H1 (cell line): Measurements from ENCODE around the gene FITM2. TPM values are rescaled to one million over a fixed set of nuclear protein-coding genes. Genes with fewer than 3 reads are reported as not detected.

ENCODE experiments used
- polyA plus RNA-seq, 7 experiments: library from polyadenylated mRNA; depleted of rRNA in 3 of 7; stranded (reverse) in 5 of 7; unstranded in 2 of 7; fragments of >200 nt in 5 of 7; fragments of 200-250 nt in 2 of 7; gene quantifications; 1 replicate in 5 of 7; 2 replicates in 1 of 7; 4 replicates in 1 of 7; pipeline versions ENCODE4 v1.2.1 to v1.2.3, GENCODE V29; 2011 to 2013; ENCODE audit warnings: missing spikeins in 2 of 7, mixed read lengths in 2 of 7
- total RNA-seq: library from RNA; stranded (reverse); fragmentation: NEBNext Ultra II Directional; extraction: Animal tissue kit (Norgen Biotek cat#: 25700); gene quantifications from 2 replicates; pipeline ENCODE4 v1.2.1, GENCODE V29; 2021
- TF ChIP-seq, protein P1 (sequence below), 3 experiments: IDR thresholded peaks; 1 replicate in 2 of 3; 2 replicates in 1 of 3; pipeline versions ENCODE4 v1.5.1 to v1.6.1; 2011; ENCODE audit warnings: low read length in 3 of 3, mild to moderate bottlenecking in 3 of 3, inconsistent platforms in 2 of 3, low read depth in 1 of 3, moderate library complexity in 1 of 3; ENCODE audit not compliant: insufficient read depth in 1 of 3; ENCODE audit errors: control extremely low read depth in 1 of 3
- TF ChIP-seq, protein P2 (sequence below): IDR thresholded peaks from 2 replicates; pipeline ENCODE4 v1.6.1; 2012; ENCODE audit warnings: inconsistent platforms

Gene FITM2
- total and polyA plus RNA-seq, 2 of the 8 experiments (the other 6 are each of a cell fraction or from before 2014, with no cell fraction given): 1.1 to 2.1 TPM

DNA sequence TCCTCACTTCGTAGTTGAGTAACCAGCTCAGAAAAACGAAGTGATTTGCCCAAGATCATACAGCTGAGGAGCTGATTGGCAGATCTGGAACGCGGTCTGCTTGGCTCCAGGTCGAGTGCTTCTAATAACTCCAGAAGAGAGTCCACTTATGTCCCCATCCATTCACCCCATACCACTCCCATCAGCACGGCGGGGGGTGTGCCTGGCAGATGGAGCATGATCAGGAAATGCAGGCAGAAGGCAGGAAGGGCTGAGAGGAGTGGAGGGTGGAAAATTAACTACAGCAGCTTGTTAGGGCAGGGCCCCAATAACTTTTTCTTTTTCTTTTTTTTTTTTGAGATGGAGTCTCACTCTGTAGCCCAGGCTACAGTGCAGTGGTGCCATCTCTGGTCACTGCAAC, 15.0 kb downstream of the FITM2 start (continued):
- TF ChIP-seq, protein P1, sequence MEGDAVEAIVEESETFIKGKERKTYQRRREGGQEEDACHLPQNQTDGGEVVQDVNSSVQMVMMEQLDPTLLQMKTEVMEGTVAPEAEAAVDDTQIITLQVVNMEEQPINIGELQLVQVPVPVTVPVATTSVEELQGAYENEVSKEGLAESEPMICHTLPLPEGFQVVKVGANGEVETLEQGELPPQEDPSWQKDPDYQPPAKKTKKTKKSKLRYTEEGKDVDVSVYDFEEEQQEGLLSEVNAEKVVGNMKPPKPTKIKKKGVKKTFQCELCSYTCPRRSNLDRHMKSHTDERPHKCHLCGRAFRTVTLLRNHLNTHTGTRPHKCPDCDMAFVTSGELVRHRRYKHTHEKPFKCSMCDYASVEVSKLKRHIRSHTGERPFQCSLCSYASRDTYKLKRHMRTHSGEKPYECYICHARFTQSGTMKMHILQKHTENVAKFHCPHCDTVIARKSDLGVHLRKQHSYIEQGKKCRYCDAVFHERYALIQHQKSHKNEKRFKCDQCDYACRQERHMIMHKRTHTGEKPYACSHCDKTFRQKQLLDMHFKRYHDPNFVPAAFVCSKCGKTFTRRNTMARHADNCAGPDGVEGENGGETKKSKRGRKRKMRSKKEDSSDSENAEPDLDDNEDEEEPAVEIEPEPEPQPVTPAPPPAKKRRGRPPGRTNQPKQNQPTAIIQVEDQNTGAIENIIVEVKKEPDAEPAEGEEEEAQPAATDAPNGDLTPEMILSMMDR (IDR thresholded peaks at IDR 0.05; ENCODE audit: control extremely low read depth in 1 of 3, insufficient read depth in 1 of 3, low read depth in 1 of 3, low read length in 3 of 3): no peak
- TF ChIP-seq, protein P2, sequence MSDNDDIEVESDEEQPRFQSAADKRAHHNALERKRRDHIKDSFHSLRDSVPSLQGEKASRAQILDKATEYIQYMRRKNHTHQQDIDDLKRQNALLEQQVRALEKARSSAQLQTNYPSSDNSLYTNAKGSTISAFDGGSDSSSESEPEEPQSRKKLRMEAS: no peak
